ENCODE data around the gene PEF1.

DNA sequence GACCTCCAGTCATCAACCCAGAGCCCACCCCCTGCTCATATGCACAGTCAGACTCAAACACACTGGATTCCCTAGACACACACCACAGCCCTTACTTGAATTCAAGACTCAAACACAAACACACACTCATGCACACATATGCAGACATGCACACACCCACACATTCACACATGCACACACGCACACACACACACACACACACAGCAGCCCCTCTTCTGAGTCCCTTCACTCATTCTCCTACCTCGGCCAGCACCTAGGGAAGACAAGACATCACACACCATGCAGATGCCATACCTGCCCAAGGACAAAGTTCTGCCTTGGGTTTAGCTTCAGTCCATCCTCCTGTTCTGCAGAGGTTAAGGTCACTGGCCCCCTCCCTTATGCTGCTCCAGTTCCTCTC lies 28.7 kb downstream of the PEF1 start:
- TF ChIP-seq, protein P1, sequence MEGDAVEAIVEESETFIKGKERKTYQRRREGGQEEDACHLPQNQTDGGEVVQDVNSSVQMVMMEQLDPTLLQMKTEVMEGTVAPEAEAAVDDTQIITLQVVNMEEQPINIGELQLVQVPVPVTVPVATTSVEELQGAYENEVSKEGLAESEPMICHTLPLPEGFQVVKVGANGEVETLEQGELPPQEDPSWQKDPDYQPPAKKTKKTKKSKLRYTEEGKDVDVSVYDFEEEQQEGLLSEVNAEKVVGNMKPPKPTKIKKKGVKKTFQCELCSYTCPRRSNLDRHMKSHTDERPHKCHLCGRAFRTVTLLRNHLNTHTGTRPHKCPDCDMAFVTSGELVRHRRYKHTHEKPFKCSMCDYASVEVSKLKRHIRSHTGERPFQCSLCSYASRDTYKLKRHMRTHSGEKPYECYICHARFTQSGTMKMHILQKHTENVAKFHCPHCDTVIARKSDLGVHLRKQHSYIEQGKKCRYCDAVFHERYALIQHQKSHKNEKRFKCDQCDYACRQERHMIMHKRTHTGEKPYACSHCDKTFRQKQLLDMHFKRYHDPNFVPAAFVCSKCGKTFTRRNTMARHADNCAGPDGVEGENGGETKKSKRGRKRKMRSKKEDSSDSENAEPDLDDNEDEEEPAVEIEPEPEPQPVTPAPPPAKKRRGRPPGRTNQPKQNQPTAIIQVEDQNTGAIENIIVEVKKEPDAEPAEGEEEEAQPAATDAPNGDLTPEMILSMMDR (IDR thresholded peaks at IDR 0.05): no peak
- no peak for TF ChIP-seq POLR2A (IDR thresholded peaks at IDR 0.05)
